K562 (cell line): ENCODE measurements around the gene RNF181. TPM values are rescaled to one million over a fixed set of nuclear protein-coding genes. Genes with fewer than 3 reads are reported as not detected.

Source experiments
- ATAC-seq: fragments of 200-7000 bp; cut with Tn5 transposase; 3 replicates; pipeline ENCODE4 v1.9.1; 2020; ENCODE audit warnings: moderate library complexity
- BruUV-seq: library from RNA; stranded (reverse); fragments of 400-500 nt; replicated peaks from 2 replicates; lab custom pipeline; 2021; lab: Mats Ljungman, UMichigan
- CTCF ChIA-PET: fragments of 300-600 bp; formaldehyde crosslinking; extraction: SDS; loops from one replicate; lab custom pipeline; 2021; ENCODE audit warnings: low intra/inter-chr PET ratio; lab: Yijun Ruan, JAX
- POLR2A ChIA-PET: fragments of 300-600, 350-650 bp; sonication (Branson Sonifier 250); formaldehyde crosslinking; extraction: SDS; loops from one replicate; lab custom pipeline; 2021; ENCODE audit warnings: antibody characterized with exemption, inconsistent platforms; lab: Yijun Ruan, JAX
- DNase-seq, 4 experiments: peaks; one replicate each; pipeline versions ENCODE4 v3.0.0 to v3.0.0-alpha.2; 2011 to 2018; ENCODE audit warnings: low spot score in 3 of 4, mixed read lengths in 3 of 4; ENCODE audit errors: extremely low read depth in 1 of 4
- FAIRE-seq: peaks from 2 replicates; lab custom pipeline; 2011; peaks lifted over from hg19 to GRCh38; lab: Jason Lieb, UNC
- H2AFZ ChIP-seq: 2 replicates; pipeline ENCODE4 v1.6.0; 2011; ENCODE audit warnings: low read depth, low read length, control low read depth, inconsistent platforms
- H3K27ac ChIP-seq: fragments of 200-600 bp; 3 replicates; pipeline ENCODE4 v1.8.0; 2011; ENCODE audit warnings: low read depth, mild to moderate bottlenecking, control low read depth, inconsistent platforms, low read length, moderate library complexity, mixed read lengths; ENCODE audit errors: extremely low read depth
- H3K27me3 ChIP-seq, 2 experiments: fragments of 300-600 bp in 1 of 2; 2 replicates in 1 of 2; 3 replicates in 1 of 2; pipeline versions ENCODE4 v1.6.0 to v1.8.0; 2011; ENCODE audit warnings: inconsistent platforms in 2 of 2, low read length in 2 of 2, mild to moderate bottlenecking in 1 of 2, mixed read lengths in 1 of 2, moderate library complexity in 1 of 2; ENCODE audit not compliant: control insufficient read depth in 2 of 2, insufficient read depth in 2 of 2
- H3K36me3 ChIP-seq: fragments of 300-600 bp; 3 replicates; pipeline ENCODE4 v1.8.0; 2011; ENCODE audit warnings: mild to moderate bottlenecking, low read length, inconsistent platforms; ENCODE audit not compliant: control insufficient read depth, insufficient read depth
- H3K4me1 ChIP-seq, 2 experiments: fragments of 200-600 bp in 1 of 2; replicated peaks in 1 of 2; 2 replicates in 1 of 2; 3 replicates in 1 of 2; pipeline versions ENCODE4 v1.5.1 to v1.8.0; 2011; ENCODE audit warnings: inconsistent platforms in 2 of 2, low read length in 2 of 2, mild to moderate bottlenecking in 1 of 2, mixed read lengths in 1 of 2, moderate library complexity in 1 of 2; ENCODE audit not compliant: control insufficient read depth in 2 of 2, insufficient read depth in 2 of 2
- H3K4me2 ChIP-seq: 2 replicates; pipeline ENCODE4 v1.6.1; 2011; ENCODE audit warnings: low read length, control low read depth, inconsistent platforms, mixed read lengths; ENCODE audit not compliant: insufficient read depth
- H3K4me3 ChIP-seq: fragments of 200-600 bp; sonication (generic), shearing (Covaris generic); 2 replicates; pipeline ENCODE4 v1.5.1; 2016; ENCODE audit warnings: control low read depth, inconsistent platforms
- H3K79me2 ChIP-seq: fragments of 200-600 bp; 3 replicates; pipeline ENCODE4 v1.8.0; 2011; ENCODE audit warnings: low read length, inconsistent platforms; ENCODE audit not compliant: control insufficient read depth, insufficient read depth
- H3K9ac ChIP-seq, 2 experiments: 2 replicates each; pipeline versions ENCODE4 v1.6.0 to v1.6.1; 2011; ENCODE audit warnings: low read depth in 2 of 2, low read length in 2 of 2, control low read depth in 1 of 2, inconsistent platforms in 1 of 2, mild to moderate bottlenecking in 1 of 2, mixed read lengths in 1 of 2; ENCODE audit not compliant: insufficient read depth in 1 of 2
- H3K9me1 ChIP-seq: one replicate; pipeline ENCODE4 v1.6.0; 2011; ENCODE audit warnings: inconsistent platforms, mild to moderate bottlenecking, low read length, moderate library complexity; ENCODE audit not compliant: control insufficient read depth, insufficient read depth
- H3K9me3 ChIP-seq: replicated peaks from 2 replicates; pipeline ENCODE4 v1.5.1; 2011; ENCODE audit warnings: low read depth, low read length, inconsistent platforms; ENCODE audit not compliant: control insufficient read depth, insufficient read depth
- H4K20me1 ChIP-seq: replicated peaks from 2 replicates; pipeline ENCODE4 v1.6.1; 2011; ENCODE audit warnings: low read length, inconsistent platforms, mixed read lengths; ENCODE audit not compliant: control insufficient read depth, insufficient read depth
- CAMTA2 ChIP-seq: fragments of 250-450 bp; sonication (Bioruptor Pico); conservative IDR thresholded peaks from 2 replicates; pipeline ENCODE4 v1.5.1; 2022
- HDAC6 ChIP-seq: IDR thresholded peaks from 2 replicates; pipeline ENCODE4 v1.6.1; 2012; ENCODE audit warnings: low read depth, mild to moderate bottlenecking, control low read depth, inconsistent platforms, low read length, moderate library complexity
- RBFOX2 ChIP-seq: fragments of 200-400 bp; formaldehyde crosslinking; IDR thresholded peaks from 2 replicates; pipeline ENCODE4 v1.6.1; 2017; ENCODE audit warnings: low read depth, mild to moderate bottlenecking, low read length, moderate library complexity
- STAT5B ChIP-seq: fragments of 250-450 bp; sonication (Bioruptor Pico); IDR thresholded peaks from 2 replicates; pipeline ENCODE4 v1.8.0; 2021; ENCODE audit warnings: mild to moderate bottlenecking, inconsistent platforms
- ZBTB8A ChIP-seq: fragments of 450-650 bp; IDR thresholded peaks from 2 replicates; pipeline ENCODE4 v1.6.1; 2018; ENCODE audit warnings: mild to moderate bottlenecking, moderate library complexity; ENCODE audit not compliant: partially characterized antibody
- WGBS: fragments of 100-300 bp; shearing (Covaris generic); methylation state at CpG from one replicate; pipeline ENCODE4 v1.1.6; 2016; ENCODE audit warnings: low coverage, mixed read lengths; ENCODE audit not compliant: insufficient coverage; ENCODE audit errors: missing lambda C conversion rate; 5-methylcytosine and 5-hydroxymethylcytosine counted together
- in situ Hi-C: fragments of 300-500 bp; cut with MboI; formaldehyde crosslinking; loops from 4 replicates; pipeline ENCODE4 v1.15.0; 2018; ENCODE audit warnings: inconsistent platforms, mixed read lengths
- intact Hi-C: fragments of 100-400 bp; cut with micrococcal nuclease; formaldehyde crosslinking; loops from 2 replicates; pipeline ENCODE4 v1.14.2; 2022
- polyA plus RNA-seq, 8 experiments: library from polyadenylated mRNA; depleted of rRNA in 4 of 8; stranded (reverse) in 5 of 8; unstranded in 3 of 8; fragments of >200 nt; fragmentation: Nextera tagmentation in 2 of 8; fragmentation: Illumina TruSeq in 1 of 8; extraction: Ambion mirVana in 2 of 8; extraction: Trizol in 1 of 8; gene quantifications; 2 replicates each; pipeline versions ENCODE4 v1.2.1 to v1.2.3, GENCODE V29; 2011 to 2014; ENCODE audit warnings: inconsistent platforms in 1 of 8, missing spikeins in 1 of 8
- total RNA-seq, 7 experiments: library from RNA; depleted of rRNA in 6 of 7; stranded (reverse); fragments of >200 nt in 6 of 7; fragmentation: Illumina TruSeq in 2 of 7; extraction: Trizol in 2 of 7; gene quantifications; 2 replicates each; pipeline versions ENCODE4 v1.2.1 to v1.2.3, GENCODE V29; 2011 to 2021; ENCODE audit warnings: low replicate concordance in 1 of 7
- TF ChIP-seq, protein P1 (sequence below): fragments of 250-450 bp; sonication (Bioruptor Pico); IDR thresholded peaks from 2 replicates; pipeline ENCODE4 v1.5.0; 2021

Gene RNF181
- total and polyA plus RNA-seq, 9 of the 15 experiments (the other 6 are each of a cell fraction or from before 2014, with no cell fraction given) = 139 to 492 (median 253) TPM

- no peaks in the 10 kb centered on the region for H3K27me3 ChIP-seq
- ATAC-seq (no peak), DNase-seq (no peak), FAIRE-seq (no peak)
- intact Hi-C loops (loop anchor here (5.0 kb wide), 1 partner anchor 178 kb away; no protein-coding TSS in a partner anchor), in situ Hi-C loops (no loop called here)
- 89% methylated on average over 2 of the region's 3 CpGs for WGBS
- H3K27ac ChIP-seq = no peak overlapping the region
- no TSS peak for BruUV-seq
- ChIA-PET CTCF (no interaction called here), POLR2A (interaction anchor here (0.5 to 4.5 kb wide), 10 partner anchors 9 to 836 kb away, joined by 3 to 25 read pairs (median 4); partner anchors contain the start of genes C2orf68, MAT2A and VAMP8)
- H3K9me3 ChIP-seq = no peaks in the 10 kb centered on the region
- peaks cover 33% of the 10 kb centered on the region; the same call in 2 of the 3 replicates for H3K36me3 ChIP-seq
- TF ChIP-seq RBFOX2 = 0 out of 2 replicates have a peak, but pooled peaks have one; percentile 43
- TF ChIP-seq HDAC6 = no peak
- TF ChIP-seq ZBTB8A = no peak
- no peak for TF ChIP-seq STAT5B (CRISPR knock-in tag)
- TF ChIP-seq, protein P1, sequence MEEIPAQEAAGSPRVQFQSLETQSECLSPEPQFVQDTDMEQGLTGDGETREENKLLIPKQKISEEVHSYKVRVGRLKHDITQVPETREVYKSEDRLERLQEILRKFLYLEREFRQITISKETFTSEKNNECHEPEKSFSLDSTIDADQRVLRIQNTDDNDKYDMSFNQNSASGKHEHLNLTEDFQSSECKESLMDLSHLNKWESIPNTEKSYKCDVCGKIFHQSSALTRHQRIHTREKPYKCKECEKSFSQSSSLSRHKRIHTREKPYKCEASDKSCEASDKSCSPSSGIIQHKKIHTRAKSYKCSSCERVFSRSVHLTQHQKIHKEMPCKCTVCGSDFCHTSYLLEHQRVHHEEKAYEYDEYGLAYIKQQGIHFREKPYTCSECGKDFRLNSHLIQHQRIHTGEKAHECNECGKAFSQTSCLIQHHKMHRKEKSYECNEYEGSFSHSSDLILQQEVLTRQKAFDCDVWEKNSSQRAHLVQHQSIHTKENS = no peak
- no peak for TF ChIP-seq CAMTA2 (CRISPR knock-in tag)
- no peaks in the 10 kb centered on the region for H3K9me1 ChIP-seq
- H2AFZ ChIP-seq = no peak overlapping the region
- peaks cover 42% of the 10 kb centered on the region for H3K79me2 ChIP-seq
- H4K20me1 ChIP-seq = no peaks in the 10 kb centered on the region
- peaks cover 15 to 46% of the 10 kb centered on the region in 2 experiments; a peak in 4 of 5 replicates for H3K4me1 ChIP-seq
- peak overlapping the region in 1 of 2 experiments; percentile 46; a peak in 1 of 4 replicates for H3K9ac ChIP-seq
- no peak overlapping the region for H3K4me3 ChIP-seq
- no peak overlapping the region for H3K4me2 ChIP-seq
Measured at GRCh38 chr2:85600235-85600575, 4.7 kb downstream of the RNF181 start.
